ENCODE measurements around the gene ABCF3.

DNA sequence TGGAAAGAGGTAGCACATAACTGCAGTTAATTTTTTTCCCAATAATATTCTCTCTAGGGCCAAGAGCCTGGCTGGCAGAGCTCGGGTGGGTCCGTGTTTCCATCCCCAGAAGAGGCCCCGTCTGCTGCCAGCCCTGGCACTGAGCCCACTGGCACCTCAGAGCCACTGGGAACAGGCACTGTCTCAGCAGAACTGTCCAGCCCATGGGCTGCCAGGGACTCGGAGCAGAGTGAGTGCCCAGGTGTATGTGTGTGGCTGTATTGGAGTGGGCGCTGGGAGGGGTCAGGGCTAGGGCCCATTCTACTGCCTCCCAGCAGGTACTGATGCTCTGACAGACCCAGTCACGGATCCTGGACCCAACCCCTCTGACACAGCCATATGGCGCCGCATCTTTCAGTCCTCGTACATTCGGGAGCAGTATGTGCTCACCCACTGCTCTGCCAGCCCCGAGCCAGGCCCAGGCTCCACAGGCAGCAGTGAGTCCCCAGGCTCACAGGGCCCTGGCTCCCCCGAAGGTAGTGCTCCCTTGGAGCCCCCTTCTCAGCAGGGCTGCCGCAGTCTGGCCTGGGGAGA is 52.3 kb downstream of the ABCF3 start:
- TF ChIP-seq POLR2A (IDR thresholded peaks at IDR 0.05; ENCODE audit: low read length) (no peak), GATA1 (IDR thresholded peaks at IDR 0.05; ENCODE audit: low read depth, low read length) (no peak)
